ENCODE data around the gene KCNQ5.

The KCNQ5 gene

GRCh38 chr6:72760114-72760793, 138.4 kb downstream of the KCNQ5 start:
- Histone ChIP-seq H3K9me2 (replicated peaks; ENCODE audit: control insufficient read depth, low read length) (no peaks in the 10 kb centered on the region), H3K79me2 (ENCODE audit: control insufficient read depth, low read length) (peaks cover 76% of the 10 kb centered on the region), H3K4me2 (ENCODE audit: low read length) (no peak overlapping the region), H3K9me3 (ENCODE audit: control insufficient read depth, insufficient read depth, low read length) (no peaks in the 10 kb centered on the region), H3K36me3 (ENCODE audit: control insufficient read depth, low read length) (no peaks in the 10 kb centered on the region), H3K27ac (ENCODE audit: low read depth, low read length) (no peak overlapping the region), H3K4me3 (ENCODE audit: low read length) (no peak overlapping the region), H3F3A (ENCODE audit: control insufficient read depth, insufficient read depth) (no peaks in the 10 kb centered on the region), H4K20me1 (ENCODE audit: control insufficient read depth, insufficient read depth, low read depth, low read length) (no peaks in the 10 kb centered on the region), H3K4me1 (ENCODE audit: control insufficient read depth, low read length) (peaks cover 1% of the 10 kb centered on the region), H3K27me3 (ENCODE audit: control insufficient read depth, low read length) (no peaks in the 10 kb centered on the region)
- no peak for TF ChIP-seq EZH2phosphoT487 (IDR thresholded peaks at IDR 0.05; ENCODE audit: borderline replicate concordance, low read length)
- no peak for TF ChIP-seq CTCF (IDR thresholded peaks at IDR 0.05; ENCODE audit: low read depth, low read length, poor library complexity, severe bottlenecking)

- peaks cover 75% of the 10 kb centered on the region for H3K79me2 ChIP-seq (ENCODE audit: control insufficient read depth, low read length)
- no peaks in the 10 kb centered on the region for H3F3A ChIP-seq (ENCODE audit: control insufficient read depth, insufficient read depth)
- no peaks in the 10 kb centered on the region for H3K27me3 ChIP-seq (ENCODE audit: control insufficient read depth, low read length)
- H3K27ac ChIP-seq (ENCODE audit: low read depth, low read length), result no peak overlapping the region
- no peaks in the 10 kb centered on the region for H3K9me3 ChIP-seq (ENCODE audit: control insufficient read depth, insufficient read depth, low read length)
- TF ChIP-seq CTCF (IDR thresholded peaks at IDR 0.05; ENCODE audit: low read depth, low read length, poor library complexity, severe bottlenecking) (no peak), EZH2phosphoT487 (IDR thresholded peaks at IDR 0.05; ENCODE audit: borderline replicate concordance, low read length) (no peak)
- no peaks in the 10 kb centered on the region for H4K20me1 ChIP-seq (ENCODE audit: control insufficient read depth, insufficient read depth, low read depth, low read length)
- no peak overlapping the region for H3K4me3 ChIP-seq (ENCODE audit: low read length)
- no peaks in the 10 kb centered on the region for H3K36me3 ChIP-seq (ENCODE audit: control insufficient read depth, low read length)
- H3K4me2 ChIP-seq (ENCODE audit: low read length), result no peak overlapping the region
- H3K4me1 ChIP-seq (ENCODE audit: control insufficient read depth, low read length), result no peaks in the 10 kb centered on the region
- no peaks in the 10 kb centered on the region for H3K9me2 ChIP-seq (replicated peaks; ENCODE audit: control insufficient read depth, low read length)
Measured at GRCh38 chr6:72761761-72762160, 139.9 kb downstream of the KCNQ5 start.

DNA sequence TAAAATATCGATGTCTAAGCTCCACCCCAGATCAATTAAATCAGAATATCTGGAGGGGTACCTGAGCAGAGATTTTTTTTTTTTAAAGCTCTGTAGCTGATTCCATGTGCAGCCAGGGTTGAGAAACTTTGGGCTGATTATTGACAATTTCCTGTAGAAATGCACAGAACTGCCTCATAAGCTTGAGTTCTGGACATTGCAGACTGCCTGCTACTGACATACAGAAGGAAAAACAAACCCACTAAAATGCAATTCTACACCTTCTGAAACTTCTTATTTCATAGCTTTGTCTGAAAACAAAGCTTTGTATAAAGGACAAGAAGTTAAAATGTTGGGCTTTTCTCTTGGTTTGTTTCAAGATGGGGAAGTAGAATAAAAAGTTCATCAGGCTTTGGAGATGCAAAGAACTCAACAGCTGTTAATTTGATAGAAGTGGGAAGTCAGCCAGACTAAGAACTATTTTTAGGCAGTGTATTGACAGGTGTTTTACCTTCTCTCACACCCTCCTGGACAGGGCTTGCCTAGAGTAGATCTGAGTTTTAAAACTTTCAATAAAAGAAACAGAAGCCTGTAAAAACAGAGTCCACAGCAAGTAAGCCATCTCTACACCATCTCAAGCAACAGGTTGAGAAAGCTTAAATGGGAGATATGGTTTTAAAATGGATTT, 147.7 kb downstream of the KCNQ5 start:
- Histone ChIP-seq H3K4me1 (ENCODE audit: control insufficient read depth, low read length) (peaks cover 37% of the 10 kb centered on the region), H4K20me1 (ENCODE audit: control insufficient read depth, insufficient read depth, low read depth, low read length) (no peaks in the 10 kb centered on the region), H3K27me3 (ENCODE audit: control insufficient read depth, low read length) (no peaks in the 10 kb centered on the region), H3K9me3 (ENCODE audit: control insufficient read depth, insufficient read depth, low read length) (no peaks in the 10 kb centered on the region), H3K27ac (ENCODE audit: low read depth, low read length) (peak overlapping the region; percentile 45), H3K4me3 (ENCODE audit: low read length) (peak overlapping the region; percentile 9; the same call in 1 of the 2 replicates), H3F3A (ENCODE audit: control insufficient read depth, insufficient read depth) (peaks cover 5% of the 10 kb centered on the region; the same call in 1 of the 2 replicates), H3K79me2 (ENCODE audit: control insufficient read depth, low read length) (peaks cover 69% of the 10 kb centered on the region), H3K9me2 (replicated peaks; ENCODE audit: control insufficient read depth, low read length) (no peaks in the 10 kb centered on the region), H3K36me3 (ENCODE audit: control insufficient read depth, low read length) (0 out of 2 replicates have a peak, but pooled peaks cover 3% of the 10 kb centered on the region), H3K4me2 (ENCODE audit: low read length) (peak overlapping the region; percentile 45)
- no peak for TF ChIP-seq EZH2phosphoT487 (IDR thresholded peaks at IDR 0.05; ENCODE audit: borderline replicate concordance, low read length)

GRCh38 chr6:72770959-72771358, 149.1 kb downstream of the KCNQ5 start:
- Histone ChIP-seq H3K27ac (ENCODE audit: low read depth, low read length) (no peak overlapping the region), H3K4me3 (ENCODE audit: low read length) (no peak overlapping the region), H3K27me3 (ENCODE audit: control insufficient read depth, low read length) (no peaks in the 10 kb centered on the region), H3K9me2 (replicated peaks; ENCODE audit: control insufficient read depth, low read length) (no peaks in the 10 kb centered on the region), H3K4me2 (ENCODE audit: low read length) (no peak overlapping the region), H4K20me1 (ENCODE audit: control insufficient read depth, insufficient read depth, low read depth, low read length) (no peaks in the 10 kb centered on the region), H3F3A (ENCODE audit: control insufficient read depth, insufficient read depth) (peaks cover 5% of the 10 kb centered on the region; the same call in 1 of the 2 replicates), H3K36me3 (ENCODE audit: control insufficient read depth, low read length) (0 out of 2 replicates have a peak, but pooled peaks cover 3% of the 10 kb centered on the region), H3K9me3 (ENCODE audit: control insufficient read depth, insufficient read depth, low read length) (no peaks in the 10 kb centered on the region), H3K4me1 (ENCODE audit: control insufficient read depth, low read length) (peaks cover 37% of the 10 kb centered on the region), H3K79me2 (ENCODE audit: control insufficient read depth, low read length) (peaks cover 68% of the 10 kb centered on the region)
- TF ChIP-seq EZH2phosphoT487 (IDR thresholded peaks at IDR 0.05; ENCODE audit: borderline replicate concordance, low read length), result no peak
- no peak for TF ChIP-seq CTCF (IDR thresholded peaks at IDR 0.05; ENCODE audit: low read depth, low read length, poor library complexity, severe bottlenecking)

Data from DOHH2 (cell line).